Sigmoid colon (tissue), 4 donors: ENCODE measurements around the gene PPP2R2C.

Experiments used
- CTCF ChIP-seq, 4 experiments: fragments of 450-650 bp in 3 of 4; fragments of 200-600 bp in 1 of 4; IDR thresholded peaks; one replicate each; pipeline ENCODE4 v1.5.1; 2016 to 2019; ENCODE audit warnings: antibody characterized with exemption in 4 of 4, mild to moderate bottlenecking in 3 of 4, moderate library complexity in 2 of 4
- POLR2AphosphoS5 ChIP-seq, 4 donors: sonication (generic); formaldehyde crosslinking; IDR thresholded peaks; one replicate each; pipeline ENCODE4 v1.6.1; 2017; ENCODE audit warnings: antibody characterized with exemption in 4 of 4

- no peak for TF ChIP-seq CTCF (IDR thresholded peaks at IDR 0.05)
- no peak for TF ChIP-seq POLR2AphosphoS5 (IDR thresholded peaks at IDR 0.05)
These were observed 83.1 kb downstream of the PPP2R2C start for GRCh38 chr4:6389142-6389825.
